Spinal cord (tissue), 10 donors: ENCODE measurements around the gene IFI27L2. TPM values are rescaled to one million over a fixed set of nuclear protein-coding genes. Genes with fewer than 3 reads are reported as not detected.

Experiments used
- DNase-seq, 6 donors: peaks; one replicate each; pipeline versions ENCODE4 v3.0.0 to v3.0.0-alpha.2; 2013 to 2015; ENCODE audit warnings: low spot score in 6 of 6, low read depth in 4 of 6
- H3K27ac ChIP-seq: one replicate; pipeline ENCODE4 v1.5.1; 2013; ENCODE audit warnings: low read depth, low read length, control low read depth
- H3K27me3 ChIP-seq: one replicate; pipeline ENCODE4 v1.6.1; 2013; ENCODE audit warnings: low read length; ENCODE audit not compliant: control insufficient read depth, insufficient read depth
- H3K36me3 ChIP-seq: one replicate; pipeline ENCODE4 v1.6.1; 2013; ENCODE audit warnings: low read length; ENCODE audit not compliant: control insufficient read depth, insufficient read depth
- H3K4me1 ChIP-seq: one replicate; pipeline ENCODE4 v1.6.1; 2013; ENCODE audit warnings: low read length; ENCODE audit not compliant: control insufficient read depth, insufficient read depth
- H3K4me3 ChIP-seq: one replicate; pipeline ENCODE4 v1.5.1; 2013; ENCODE audit warnings: low read depth, low read length, control low read depth
- H3K9me3 ChIP-seq: one replicate; pipeline ENCODE4 v1.6.1; 2013; ENCODE audit warnings: low read length; ENCODE audit not compliant: control insufficient read depth, insufficient read depth
- WGBS: methylation state at CpG from one replicate; pipeline ENCODE4 v1.1.5; 2013; ENCODE audit warnings: missing lambda C conversion rate; ENCODE audit not compliant: insufficient coverage; 5-methylcytosine and 5-hydroxymethylcytosine counted together
- polyA plus RNA-seq, 2 donors: library from polyadenylated mRNA; unstranded; fragments of 120-200 nt; gene quantifications; one replicate each; pipeline ENCODE4 v1.2.1, GENCODE V29; 2013; ENCODE audit not compliant: insufficient read length in 2 of 2
- total RNA-seq, 2 donors: library from RNA; depleted of rRNA in 1 of 2; stranded (reverse); fragments of 120-200 nt in 1 of 2; fragments of >200 nt in 1 of 2; gene quantifications; one replicate each; pipeline versions ENCODE4 v1.2.3 to v1.2.4, GENCODE V29; 2013 to 2014
- donor health status: healthy.

IFI27L2 gene
- total and polyA plus RNA-seq, 4 donors, result 38.4 to 114 (median 103) TPM

DNA sequence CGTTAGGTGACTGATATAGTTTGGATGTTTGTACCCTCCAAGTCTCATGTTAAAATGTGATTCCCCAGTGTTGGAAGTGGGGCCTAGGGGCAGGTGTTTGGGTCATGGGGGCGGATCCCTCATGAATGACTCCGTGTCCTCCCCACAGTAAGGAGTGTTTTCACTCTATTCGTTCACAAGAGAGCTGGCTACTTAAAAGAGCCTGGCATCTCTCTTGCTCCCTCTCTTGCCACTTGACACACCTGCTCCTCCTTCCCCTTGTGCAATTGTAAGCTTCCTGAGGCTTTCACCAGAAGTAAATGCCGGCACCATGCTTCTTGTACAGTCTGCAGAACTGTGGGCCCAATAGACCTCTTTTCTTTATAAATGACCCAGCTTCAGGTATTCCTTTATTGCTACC is 2.6 kb downstream of the IFI27L2 start:
- H3K27ac ChIP-seq, result no peak overlapping the region
- H3K4me3 ChIP-seq, result no peak overlapping the region
- H3K27me3 ChIP-seq, result no peaks in the 10 kb centered on the region
- no peaks in the 10 kb centered on the region for H3K36me3 ChIP-seq
- 77% methylated on average over 4 of the region's 5 CpGs for WGBS
- no peak for DNase-seq
- peaks cover 23% of the 10 kb centered on the region for H3K4me1 ChIP-seq
- H3K9me3 ChIP-seq, result no peaks in the 10 kb centered on the region

DNA sequence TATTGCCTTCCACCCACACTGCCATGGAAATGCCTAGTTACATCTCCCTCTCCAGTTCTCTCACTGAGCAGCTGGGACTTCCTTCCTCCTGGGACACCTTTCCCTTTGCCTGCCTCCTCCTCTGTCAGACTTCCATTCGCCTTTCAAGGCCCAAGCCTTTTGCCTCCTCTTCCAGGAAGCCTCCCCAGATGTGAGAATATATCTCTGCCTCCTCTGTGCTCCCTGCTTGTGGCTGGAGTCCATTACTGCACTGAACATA is 3.1 kb downstream of the IFI27L2 start:
- Histone ChIP-seq H3K9me3 (no peaks in the 10 kb centered on the region), H3K27me3 (no peaks in the 10 kb centered on the region), H3K27ac (no peak overlapping the region), H3K36me3 (no peaks in the 10 kb centered on the region), H3K4me1 (peaks cover 26% of the 10 kb centered on the region), H3K4me3 (no peak overlapping the region)
- 100% methylated on average over 1 of the region's 1 CpG for WGBS
- no peak for DNase-seq

DNA sequence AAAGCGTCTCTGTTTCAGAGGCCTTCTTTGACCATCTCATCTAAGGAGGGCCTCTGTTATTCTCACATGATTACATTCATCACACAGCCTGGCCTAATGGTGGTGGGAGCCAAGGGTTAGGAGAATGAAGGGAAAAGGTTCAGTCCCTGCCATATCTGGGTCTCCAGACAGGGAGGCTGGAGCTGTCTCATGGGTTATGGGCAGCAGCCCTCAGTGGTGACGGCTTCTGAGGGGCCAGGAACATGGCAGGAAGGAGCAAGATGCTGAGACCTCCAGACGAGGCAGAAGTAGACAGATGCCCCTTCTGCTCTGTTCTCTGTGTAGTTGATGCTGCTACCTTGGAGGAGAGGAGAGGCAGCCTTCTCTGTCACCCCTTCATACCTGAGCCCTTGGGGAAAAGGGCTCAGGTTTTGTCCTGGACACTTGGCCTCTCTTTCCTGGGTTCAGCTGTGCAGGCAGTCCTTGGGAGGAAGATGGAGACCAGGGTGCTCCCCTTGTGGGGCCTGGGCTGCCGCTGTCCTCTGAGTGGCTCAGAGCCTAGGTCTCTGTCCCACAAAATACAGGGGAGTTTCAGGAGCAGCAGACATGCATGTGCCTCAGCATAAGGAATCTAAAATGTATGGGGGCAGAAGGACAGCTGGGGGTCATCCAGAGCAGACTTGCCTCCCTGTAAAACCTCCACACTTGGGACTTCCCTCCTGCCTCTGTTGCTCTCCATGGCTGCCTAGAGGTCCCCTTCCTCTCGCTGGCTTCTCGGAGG is 3.6 kb downstream of the IFI27L2 start:
- H3K4me1 ChIP-seq, result peaks cover 27% of the 10 kb centered on the region
- H3K4me3 ChIP-seq, result no peak overlapping the region
- H3K9me3 ChIP-seq, result no peaks in the 10 kb centered on the region
- H3K27me3 ChIP-seq, result no peaks in the 10 kb centered on the region
- no peak overlapping the region for H3K27ac ChIP-seq
- DNase-seq, result no peak
- 90% methylated on average over 4 of the region's 6 CpGs for WGBS
- H3K36me3 ChIP-seq, result no peaks in the 10 kb centered on the region

DNA sequence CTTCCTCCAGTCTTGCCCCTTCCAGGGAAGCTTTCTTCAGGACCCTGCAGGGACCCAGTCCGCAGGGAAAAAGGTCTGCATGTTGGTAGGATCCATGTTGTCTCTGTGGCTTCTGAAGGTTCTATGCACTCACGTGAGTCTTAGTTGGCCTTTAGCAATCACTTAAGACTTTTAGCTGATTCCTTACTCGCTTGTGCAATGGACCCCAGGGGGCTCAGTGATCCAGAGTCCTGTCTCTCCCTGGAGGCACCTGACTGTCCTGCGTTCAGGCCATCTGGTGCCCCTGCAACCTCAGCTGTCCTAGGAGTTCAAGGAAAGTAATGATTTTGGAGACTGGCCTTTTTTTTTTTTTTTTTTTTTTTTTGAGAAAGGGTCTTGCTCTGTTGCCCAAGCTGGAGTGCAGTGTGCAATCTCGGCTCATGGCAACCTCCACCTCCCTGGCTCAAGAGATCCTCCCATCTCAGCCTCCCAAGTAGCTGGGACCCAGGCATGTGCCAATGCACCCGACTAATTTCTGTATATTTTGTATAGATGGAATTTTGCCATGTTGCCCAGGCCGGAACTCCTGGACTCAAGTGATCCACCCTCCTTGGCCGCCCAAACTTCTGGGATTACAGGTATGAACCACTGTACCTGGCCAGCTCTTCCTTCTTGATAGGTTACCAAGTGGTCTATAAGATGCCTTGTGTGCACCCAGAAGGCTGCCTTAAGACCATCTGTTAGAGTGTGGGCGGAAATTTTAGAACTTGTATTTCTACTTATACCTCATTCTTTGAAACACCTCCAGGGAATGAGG is 4.6 kb downstream of the IFI27L2 start:
- H3K27me3 ChIP-seq, result no peaks in the 10 kb centered on the region
- DNase-seq, result no peak
- WGBS, result 88% methylated on average over 4 of the region's 9 CpGs

DNA sequence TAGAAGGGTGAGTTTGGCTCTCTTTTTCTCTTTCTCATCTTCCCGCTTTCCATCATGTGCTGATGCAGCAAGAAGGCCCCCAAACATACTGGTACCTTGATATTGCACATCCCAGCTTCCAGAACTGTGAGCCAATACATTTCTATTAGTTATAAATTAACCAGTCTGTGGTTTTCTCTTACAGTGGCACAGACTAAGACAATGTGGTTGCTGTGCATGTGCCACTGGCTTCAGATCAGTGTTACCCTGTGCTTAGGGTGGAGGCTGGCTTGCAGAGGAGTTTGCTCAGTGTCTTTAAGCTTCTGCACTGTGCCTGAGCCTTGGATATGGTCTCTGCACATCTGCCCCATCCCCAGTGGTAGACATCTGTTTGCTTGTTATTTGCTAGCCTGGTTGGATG is 5.5 kb downstream of the IFI27L2 start:
- no CpG with 5 or more reads among the region's 1 CpG for WGBS
- no peaks in the 10 kb centered on the region for H3K27me3 ChIP-seq
- no peak overlapping the region for H3K27ac ChIP-seq
- H3K9me3 ChIP-seq, result no peaks in the 10 kb centered on the region
- peaks cover 16% of the 10 kb centered on the region for H3K4me1 ChIP-seq
- H3K36me3 ChIP-seq, result no peaks in the 10 kb centered on the region
- H3K4me3 ChIP-seq, result no peak overlapping the region
- no peak for DNase-seq

More for the DNA sequence above, 4.6 kb downstream of the IFI27L2 start:
- H3K4me1 ChIP-seq, result peaks cover 23% of the 10 kb centered on the region
- H3K27ac ChIP-seq, result no peak overlapping the region
- no peaks in the 10 kb centered on the region for H3K9me3 ChIP-seq
- H3K4me3 ChIP-seq, result no peak overlapping the region
- no peaks in the 10 kb centered on the region for H3K36me3 ChIP-seq

DNA sequence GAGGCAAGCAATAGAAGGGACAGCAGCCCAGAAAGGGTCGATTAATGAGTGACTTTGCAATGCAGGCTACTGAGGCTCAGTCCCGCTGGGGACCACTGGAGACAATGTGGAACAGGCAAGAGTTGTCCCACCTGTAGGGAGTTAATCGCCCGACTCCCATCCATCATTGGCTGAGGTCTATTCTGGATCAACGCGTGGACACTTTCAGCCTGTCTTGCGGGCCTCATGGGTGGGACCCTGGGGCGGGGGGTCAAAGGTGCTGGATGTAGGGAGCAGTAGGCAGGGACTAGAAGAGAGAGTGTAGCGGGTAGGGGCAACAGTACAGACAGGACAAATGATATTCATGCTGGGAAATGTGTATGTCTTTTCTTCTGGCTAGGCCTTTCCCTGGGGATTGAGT is 6.1 kb downstream of the IFI27L2 start:
- no peak for DNase-seq
- no peaks in the 10 kb centered on the region for H3K27me3 ChIP-seq
- no peak overlapping the region for H3K4me3 ChIP-seq
- no peaks in the 10 kb centered on the region for H3K9me3 ChIP-seq
- H3K36me3 ChIP-seq, result no peaks in the 10 kb centered on the region
- WGBS, result 84% methylated on average over 9 of the region's 9 CpGs
- H3K27ac ChIP-seq, result no peak overlapping the region
- peaks cover 10% of the 10 kb centered on the region for H3K4me1 ChIP-seq

DNA sequence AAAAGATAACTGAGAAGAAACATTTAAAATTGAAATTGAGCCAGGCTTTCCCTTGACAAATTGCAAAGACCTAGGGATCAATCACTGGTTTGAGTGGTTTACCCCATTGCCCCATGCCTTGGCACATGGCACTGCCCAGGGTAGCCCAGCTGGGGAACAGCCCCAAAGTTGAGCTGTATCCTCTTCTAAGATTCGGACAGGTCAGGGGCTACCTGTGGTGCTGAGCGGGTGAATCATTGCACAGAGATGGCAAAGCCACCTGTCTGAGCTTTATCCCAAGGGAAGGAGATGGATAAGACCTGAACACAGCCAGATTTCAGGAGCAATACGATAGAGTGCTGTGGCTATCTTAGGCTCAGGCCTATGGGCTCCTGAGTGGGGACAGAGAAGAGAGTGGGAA is 7.0 kb downstream of the IFI27L2 start:
- no peaks in the 10 kb centered on the region for H3K36me3 ChIP-seq
- H3K27ac ChIP-seq, result no peak overlapping the region
- WGBS, result 89% methylated on average over 3 of the region's 3 CpGs
- no peak for DNase-seq
- H3K27me3 ChIP-seq, result no peaks in the 10 kb centered on the region
- peaks cover 4% of the 10 kb centered on the region for H3K4me1 ChIP-seq
- H3K9me3 ChIP-seq, result no peaks in the 10 kb centered on the region
- no peak overlapping the region for H3K4me3 ChIP-seq

DNA sequence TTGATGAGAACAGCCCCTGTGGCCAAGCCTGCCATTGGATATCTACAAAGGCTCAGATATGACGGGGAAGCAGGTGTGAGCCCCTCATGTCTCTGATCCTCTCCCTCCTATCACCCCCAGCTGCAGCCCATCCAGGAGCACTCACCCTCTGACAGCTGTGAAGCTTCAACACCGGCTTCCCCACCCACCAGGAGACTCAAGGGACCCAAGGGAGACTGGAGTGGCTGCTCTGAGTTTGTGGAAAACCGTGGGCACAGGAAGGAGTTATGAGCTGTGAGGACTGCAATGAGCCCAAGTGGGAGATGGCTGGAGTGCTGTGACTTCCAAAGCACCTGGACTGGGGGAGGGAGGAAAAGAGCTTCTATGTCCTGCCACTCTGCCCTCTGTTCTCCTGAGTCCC is 7.9 kb downstream of the IFI27L2 start:
- 61% methylated on average over 2 of the region's 3 CpGs for WGBS
- Histone ChIP-seq H3K36me3 (no peaks in the 10 kb centered on the region), H3K4me3 (no peak overlapping the region), H3K27me3 (no peaks in the 10 kb centered on the region), H3K4me1 (peaks cover 4% of the 10 kb centered on the region), H3K9me3 (no peaks in the 10 kb centered on the region), H3K27ac (no peak overlapping the region)
- no peak for DNase-seq

DNA sequence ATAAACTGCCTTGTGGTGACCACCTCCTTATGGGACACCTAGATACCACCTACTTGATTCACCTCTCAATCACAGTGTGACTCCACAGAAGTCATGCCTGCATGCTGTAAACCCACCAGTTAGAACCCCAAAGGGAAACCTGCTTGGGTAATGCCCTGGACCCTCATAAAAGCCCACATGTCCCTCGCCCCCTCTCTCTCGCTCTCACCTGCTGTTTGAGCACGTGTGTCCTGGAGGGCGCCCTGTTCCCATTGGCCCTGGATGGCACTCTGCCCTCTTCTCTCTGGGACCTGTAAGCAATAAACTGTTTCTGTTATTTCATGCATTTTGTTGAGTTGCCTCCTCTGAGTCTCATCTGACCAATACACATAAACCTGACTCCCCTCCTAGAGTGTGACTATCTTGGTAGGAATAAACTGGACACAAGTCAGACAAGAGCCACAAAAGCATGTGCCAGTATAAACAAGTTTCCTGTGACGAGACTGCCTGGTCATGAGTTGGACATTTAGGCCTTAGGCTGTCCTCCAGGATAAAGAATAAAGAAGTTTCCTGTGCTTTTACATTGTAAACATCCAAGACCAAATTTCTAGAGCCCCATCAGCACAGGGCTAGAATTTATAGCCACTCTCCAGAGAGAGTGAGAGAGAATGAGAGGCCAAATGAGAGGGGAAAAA is 8.6 kb downstream of the IFI27L2 start:
- no peak for DNase-seq
- H3K36me3 ChIP-seq, result no peaks in the 10 kb centered on the region
- H3K9me3 ChIP-seq, result no peaks in the 10 kb centered on the region
- no peaks in the 10 kb centered on the region for H3K27me3 ChIP-seq
- no peak overlapping the region for H3K4me3 ChIP-seq
- WGBS, result 93% methylated on average over 3 of the region's 5 CpGs
- H3K4me1 ChIP-seq, result peaks cover 7% of the 10 kb centered on the region
- H3K27ac ChIP-seq, result peak overlapping the region; percentile 40
